HL-60/S4 treated with retinoic acid at 250 ng/mL for 4 days and 3 days (cell line): ENCODE results near the gene OSBPL8.
"Not testable (repeated sequence)": the region's sequence is repeated elsewhere in the genome, so short reads cannot be mapped to it uniquely, and the experiment has no call there.

ENCODE experiments used
- in situ Hi-C: fragments of 300-500 bp; cut with MboI; formaldehyde crosslinking; loops from 2 replicates; pipeline ENCODE4 v1.7.0; 2022; ENCODE audit warnings: low sequenced_read_pairs

Gene OSBPL8

GRCh38 chr12:76374386-76375020 lies 185.1 kb downstream of the OSBPL8 start:
- in situ Hi-C loops: no loop called here

DNA sequence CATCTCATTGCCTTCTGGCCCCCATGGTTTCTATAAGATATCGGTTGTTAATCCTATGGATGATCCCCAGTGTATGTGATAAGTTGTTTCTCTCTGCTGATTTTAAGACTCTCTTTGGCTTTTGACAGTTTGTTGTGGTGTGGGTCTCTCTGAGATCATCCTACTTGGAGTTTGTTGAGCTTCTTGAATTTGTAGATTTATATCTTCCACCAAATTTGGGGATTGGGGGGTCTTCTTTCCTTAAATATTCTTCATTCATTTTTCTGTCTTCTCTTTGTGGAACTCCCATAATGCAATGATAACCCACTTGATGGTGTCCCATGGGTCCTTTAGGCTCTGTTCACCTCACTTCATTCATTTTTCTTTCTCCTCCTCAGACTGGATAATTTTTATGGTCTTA lies 191.3 kb downstream of the OSBPL8 start:
- in situ Hi-C loops: no loop called here

- in situ Hi-C loops: no loop called here
Observed at GRCh38 chr12:76366163-76366562, 193.4 kb downstream of the OSBPL8 start.

GRCh38 chr12:76364131-76364530 lies 195.4 kb downstream of the OSBPL8 start:
- in situ Hi-C loops: not testable (repeated sequence)

- in situ Hi-C loops: no loop called here
Observed at GRCh38 chr12:76360316-76360715, 199.3 kb downstream of the OSBPL8 start.

- in situ Hi-C loops: no loop called here
Observed at GRCh38 chr12:76356071-76356470, 203.5 kb downstream of the OSBPL8 start.

DNA sequence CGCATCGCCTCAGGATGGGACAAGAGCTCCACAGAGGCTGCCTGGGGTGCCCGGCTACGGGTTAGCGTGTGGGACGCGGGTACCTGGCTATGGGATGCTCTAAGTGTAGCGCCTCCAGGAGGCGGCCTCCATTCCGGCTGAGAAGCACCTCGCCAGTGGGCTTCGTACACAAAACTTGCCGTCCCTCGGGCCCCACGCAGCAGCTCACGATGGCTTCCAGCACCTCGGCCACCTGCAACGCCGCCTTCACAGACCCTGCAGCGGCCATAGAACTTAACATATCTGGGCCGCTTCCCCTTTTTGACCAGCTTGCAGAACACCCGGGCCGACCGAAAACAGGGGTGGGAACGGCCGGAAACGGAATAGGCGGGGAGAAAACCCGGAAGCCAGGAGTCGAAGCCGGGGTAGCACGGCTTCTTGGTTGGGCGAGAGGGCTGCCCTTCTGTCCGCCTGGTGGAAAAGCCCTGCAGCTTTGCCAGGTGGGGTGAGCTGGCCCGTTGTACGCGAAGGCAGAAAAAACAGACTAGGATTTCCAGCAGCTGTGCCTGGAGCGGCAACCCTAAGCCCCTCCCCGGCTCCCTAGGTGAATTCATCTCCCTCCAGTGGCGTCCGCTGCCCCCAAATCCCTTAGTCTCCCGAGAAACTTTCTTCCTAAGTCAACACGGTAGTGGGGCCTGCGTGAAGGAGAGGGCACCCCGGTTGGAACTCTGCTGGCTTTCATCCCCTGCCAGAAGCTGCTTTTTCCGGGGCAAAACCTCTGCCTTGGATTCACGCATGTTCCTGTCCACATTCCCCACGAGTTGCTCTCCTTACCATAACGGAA lies 211.3 kb downstream of the OSBPL8 start, which contains the start of gene BBS10:
Gene BBS10, minus strand, starts transcription at position 337 of the 823 bp plus-strand sequence. Its CDS starts 57 bp downstream, at position 280.
- in situ Hi-C loops: loop anchor here (10.0 to 25.0 kb wide), 2 partner anchors 303 to 811 kb away; no protein-coding TSS in a partner anchor

DNA sequence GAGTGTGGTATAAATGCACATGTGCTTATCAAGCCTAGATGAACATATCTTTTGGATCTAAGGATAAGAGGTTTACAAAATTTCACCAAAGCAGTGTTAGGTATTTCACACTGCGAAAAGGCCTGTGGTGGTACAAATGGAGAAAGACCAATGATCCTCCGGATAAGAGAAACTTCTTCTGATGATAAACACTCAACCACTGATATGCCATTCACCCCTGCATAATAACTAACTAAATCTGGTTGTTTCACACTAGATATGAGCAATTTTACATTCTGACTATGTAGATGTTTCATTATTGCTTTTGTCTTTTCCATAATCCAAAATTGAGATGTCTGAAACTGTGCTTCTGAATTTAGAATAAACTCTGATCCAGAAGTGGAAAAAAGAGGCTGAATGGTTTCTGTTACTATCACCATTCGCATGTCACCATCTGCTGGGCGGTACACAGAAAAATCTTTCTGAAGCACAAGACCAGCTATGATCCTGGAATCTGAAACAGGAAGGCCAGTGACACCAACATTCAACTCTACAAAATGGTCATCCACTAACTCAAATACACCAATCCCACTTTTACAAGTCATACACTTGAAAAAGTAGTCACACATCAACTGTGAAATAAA lies 212.7 kb downstream of the OSBPL8 start:
- in situ Hi-C loops: loop anchor here (10.0 to 25.0 kb wide), 2 partner anchors 302 to 810 kb away; no protein-coding TSS in a partner anchor

DNA sequence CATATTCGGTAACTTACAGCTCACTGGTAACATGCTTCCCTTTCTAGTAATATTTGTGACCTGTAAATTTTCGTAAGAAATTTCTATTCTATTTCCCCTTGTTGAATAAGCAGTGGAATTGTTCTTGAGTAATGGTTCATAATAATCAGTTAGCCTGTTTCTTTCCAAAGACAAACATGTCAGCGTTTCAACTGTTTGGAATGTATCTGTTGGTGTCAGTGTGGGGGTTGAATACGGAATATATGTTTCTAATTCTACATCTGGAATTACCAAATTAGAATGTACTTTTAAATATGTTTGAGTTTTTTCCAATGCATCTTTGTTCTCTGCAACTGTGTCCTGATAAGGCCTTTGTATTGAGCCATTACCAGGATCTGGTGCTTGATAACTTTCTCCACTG lies 213.3 kb downstream of the OSBPL8 start:
- in situ Hi-C loops: loop anchor here (10.0 to 25.0 kb wide), 2 partner anchors 301 to 809 kb away; no protein-coding TSS in a partner anchor

GRCh38 chr12:76345569-76345968 lies 214.0 kb downstream of the OSBPL8 start:
- in situ Hi-C loops: loop anchor here (10.0 to 25.0 kb wide), 2 partner anchors 301 to 808 kb away; no protein-coding TSS in a partner anchor

DNA sequence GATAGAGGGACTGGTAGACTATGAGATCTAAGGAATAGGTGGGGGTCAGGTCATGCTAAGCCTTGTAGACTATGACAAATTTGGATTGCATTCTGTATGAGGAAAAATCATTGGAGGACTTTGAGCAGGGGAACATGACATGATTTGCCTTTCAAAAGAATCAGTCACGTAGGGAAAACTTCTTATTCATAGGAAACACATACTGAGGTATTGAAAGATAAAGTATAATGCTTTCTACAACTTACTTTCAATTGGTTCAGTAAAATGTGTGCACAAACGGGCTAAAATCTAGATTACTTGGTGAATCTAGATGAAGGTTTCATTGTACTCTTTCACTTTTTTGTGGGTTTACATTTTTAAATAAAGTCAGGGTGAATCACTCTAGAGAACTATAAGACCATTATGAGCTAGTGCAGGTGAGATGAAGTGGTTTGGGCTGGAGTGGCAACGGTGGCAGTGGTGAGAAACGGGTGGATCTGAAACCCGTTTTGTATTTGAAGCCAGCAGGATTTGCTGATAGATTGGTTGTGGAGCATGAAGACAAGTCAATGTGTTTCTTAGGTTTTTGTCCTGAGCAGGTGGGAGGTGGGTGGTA lies 218.0 kb downstream of the OSBPL8 start:
- in situ Hi-C loops: loop anchor here (10.0 to 25.0 kb wide), 2 partner anchors 297 to 804 kb away; no protein-coding TSS in a partner anchor

- in situ Hi-C loops: loop anchor here (10.0 to 25.0 kb wide), 2 partner anchors 296 to 804 kb away; no protein-coding TSS in a partner anchor
Observed at GRCh38 chr12:76340680-76341435, 218.7 kb downstream of the OSBPL8 start.

DNA sequence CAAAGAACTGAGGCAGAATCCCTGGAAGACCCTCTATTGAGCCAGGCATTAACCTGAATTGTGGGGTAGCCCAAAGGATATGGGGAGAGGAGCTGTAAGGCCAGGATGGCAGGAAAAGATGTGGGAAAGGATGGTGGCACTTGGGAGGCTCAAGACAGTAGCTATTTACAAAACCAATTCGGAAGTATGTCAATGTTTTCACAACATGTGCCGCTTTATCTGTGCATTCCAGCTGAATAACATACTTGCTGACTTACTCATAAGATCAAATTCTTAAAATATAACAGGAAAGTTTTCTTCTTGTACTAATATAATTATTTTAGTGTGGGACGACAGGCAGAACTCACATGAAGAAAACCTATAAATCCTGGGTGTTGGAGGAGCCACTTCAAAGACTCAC lies 222.0 kb downstream of the OSBPL8 start:
- in situ Hi-C loops: loop anchor here (25.0 kb wide), 1 partner anchor 800 kb away; no protein-coding TSS in a partner anchor

DNA sequence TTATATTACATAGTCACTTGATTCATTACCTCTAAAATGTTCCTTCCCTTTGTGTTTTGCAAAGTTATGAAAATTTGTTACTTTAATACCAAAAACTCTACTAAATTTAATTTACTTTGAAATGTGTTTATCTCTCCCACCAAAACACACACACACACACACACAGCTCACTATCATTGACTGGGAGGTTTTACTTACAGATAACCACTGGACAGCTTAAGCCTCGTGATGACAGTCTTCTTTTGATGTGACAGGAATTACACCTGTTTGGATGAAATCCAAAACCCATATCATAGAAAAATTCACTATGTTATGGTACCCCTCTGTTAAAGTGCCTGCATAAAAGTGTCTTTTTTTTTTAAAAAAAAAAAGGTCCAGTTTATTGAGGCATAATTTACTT lies 227.0 kb downstream of the OSBPL8 start:
- in situ Hi-C loops: loop anchor here (25.0 kb wide), 1 partner anchor 795 kb away; no protein-coding TSS in a partner anchor

- in situ Hi-C loops: loop anchor here (25.0 kb wide), 1 partner anchor 792 kb away; no protein-coding TSS in a partner anchor
Observed at GRCh38 chr12:76329606-76330005, 230.0 kb downstream of the OSBPL8 start.

DNA sequence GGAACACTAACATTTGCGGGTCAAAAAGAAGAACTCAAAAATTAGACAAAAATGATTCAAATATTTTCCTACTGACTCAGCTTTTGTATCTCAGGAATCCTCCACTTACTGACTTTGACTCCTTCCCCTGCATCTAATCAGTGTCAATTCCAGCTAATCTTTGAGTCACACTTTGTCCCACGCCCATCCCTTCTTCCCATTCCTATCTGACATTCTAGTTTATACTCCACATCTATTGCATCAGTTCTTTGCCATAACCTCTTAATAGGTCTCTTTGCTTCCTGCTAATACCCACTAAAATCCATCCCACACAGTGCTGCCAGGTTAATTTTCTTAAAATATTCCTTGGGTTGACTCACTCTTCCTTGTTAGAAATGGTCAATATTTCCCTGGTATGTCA lies 230.4 kb downstream of the OSBPL8 start:
- in situ Hi-C loops: loop anchor here (25.0 kb wide), 1 partner anchor 792 kb away; no protein-coding TSS in a partner anchor

DNA sequence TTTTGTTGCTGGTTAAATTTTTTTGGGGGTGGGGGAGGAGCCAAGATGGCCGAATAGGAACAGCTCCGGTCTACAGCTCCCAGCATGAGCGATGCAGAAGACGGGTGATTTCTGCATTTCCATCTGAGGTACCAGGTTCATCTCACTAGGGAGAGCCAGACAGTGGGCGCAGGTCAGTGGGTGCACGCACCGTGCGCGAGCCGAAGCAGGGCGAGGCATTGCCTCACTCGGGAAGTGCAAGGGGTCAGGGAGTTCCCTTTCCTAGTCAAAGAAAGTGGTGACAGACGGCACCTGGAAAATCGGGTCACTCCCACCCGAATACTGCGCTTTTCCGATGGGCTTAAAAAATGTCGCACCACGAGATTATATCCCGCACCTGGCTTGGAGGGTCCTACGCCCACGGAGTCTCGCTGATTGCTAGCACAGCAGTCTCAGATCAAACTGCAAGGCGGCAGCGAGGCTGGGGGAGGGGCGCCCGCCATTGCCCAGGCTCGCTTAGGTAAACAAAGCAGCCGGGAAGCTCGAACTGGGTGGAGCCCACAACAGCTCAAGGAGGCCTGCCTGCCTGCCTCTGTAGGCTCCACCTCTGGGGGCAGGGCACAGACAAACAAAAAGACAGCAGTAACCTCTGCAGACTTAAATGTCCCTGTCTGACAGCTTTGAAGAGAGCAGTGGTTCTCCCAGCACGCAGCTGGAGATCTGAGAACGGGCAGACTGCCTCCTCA lies 239.8 kb downstream of the OSBPL8 start:
- in situ Hi-C loops: not testable (repeated sequence)

DNA sequence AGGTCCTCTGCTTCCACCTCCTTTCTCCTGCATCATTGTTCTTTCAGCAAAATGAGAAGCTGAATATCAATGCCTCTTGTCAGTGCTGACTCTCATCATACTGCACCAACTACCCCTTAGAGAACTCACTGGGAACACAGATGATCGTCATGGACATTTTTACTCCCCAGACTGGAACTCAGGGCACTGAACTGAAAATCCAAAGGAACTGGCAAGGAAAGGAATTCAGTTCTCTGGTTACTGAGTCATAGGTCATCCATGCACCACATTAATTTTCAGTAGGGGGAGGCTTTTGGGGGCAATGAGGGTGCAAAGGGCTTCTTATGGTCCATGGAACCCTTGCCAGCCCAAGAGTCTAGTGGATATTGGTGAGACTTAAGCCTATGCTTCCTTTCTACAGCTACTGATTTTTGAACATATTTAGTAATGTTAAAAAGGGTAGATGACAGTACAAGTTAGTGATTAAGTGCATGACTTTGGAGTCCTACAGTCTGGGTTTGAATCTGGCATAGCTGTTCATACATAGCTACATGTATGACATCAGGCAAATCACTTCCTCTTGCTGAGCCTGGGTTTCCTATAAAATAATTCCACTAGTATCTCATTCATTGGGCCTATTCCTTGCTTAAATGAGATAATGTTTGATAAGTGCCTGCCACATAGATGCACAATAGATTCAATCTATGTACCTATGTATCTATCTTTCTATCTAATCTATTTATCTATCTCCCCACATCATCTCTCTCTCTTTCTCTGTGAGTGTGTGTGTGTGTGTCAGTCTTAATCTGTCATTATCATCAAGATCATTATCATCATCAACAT lies 240.6 kb downstream of the OSBPL8 start:
- in situ Hi-C loops: no loop called here
